WTC11 (cell line): Measurements from ENCODE around the gene ADCY2. TPM values are rescaled to one million over a fixed set of nuclear protein-coding genes. Genes with fewer than 3 reads are reported as not detected.
A peak's percentile ranks its signal among the peaks of the same experiment; 100 is the strongest.

Source experiments
- ATAC-seq: fragments of 200-7000 bp; cut with Tn5 transposase; 2 replicates; pipeline ENCODE4 v1.10.0; 2021; ENCODE audit warnings: mild to moderate bottlenecking, moderate library complexity
- CTCF ChIA-PET: fragments of 300-600 bp; sonication (Branson Sonifier 250); formaldehyde crosslinking; loops from one replicate; lab custom pipeline; 2021; ENCODE audit warnings: antibody characterized with exemption; lab: Charles Lee
- POLR2A ChIA-PET: fragments of 350-600 bp; sonication (Branson Sonifier 250); formaldehyde crosslinking; loops from one replicate; lab custom pipeline; 2021; ENCODE audit warnings: antibody characterized with exemption; lab: Charles Lee
- DNase-seq: peaks from one replicate; pipeline ENCODE4 v3.0.0; 2021; ENCODE audit warnings: low spot score
- H3K27ac Mint-ChIP-seq: 2 replicates; pipeline ENCODE4 v1.8.0; 2021; ENCODE audit warnings: mixed read lengths
- H3K27me3 Mint-ChIP-seq: 2 replicates; pipeline ENCODE4 v1.8.0; 2021; ENCODE audit warnings: low read depth, mild to moderate bottlenecking, moderate library complexity, mixed read lengths
- H3K36me3 Mint-ChIP-seq: 2 replicates; pipeline ENCODE4 v1.8.0; 2021; ENCODE audit warnings: mixed read lengths
- H3K4me1 Mint-ChIP-seq: 2 replicates; pipeline ENCODE4 v1.8.0; 2022; ENCODE audit warnings: mixed read lengths
- H3K4me3 Mint-ChIP-seq: 2 replicates; pipeline ENCODE4 v1.8.0; 2021; ENCODE audit warnings: mild to moderate bottlenecking, moderate library complexity, mixed read lengths
- H3K9me3 Mint-ChIP-seq: 2 replicates; pipeline ENCODE4 v1.8.0; 2021; ENCODE audit warnings: mixed read lengths
- ARID4B ChIP-seq: sonication (generic); formaldehyde crosslinking; IDR thresholded peaks from 2 replicates; pipeline ENCODE4 v1.8.0; 2023; ENCODE audit warnings: missing genetic modification reagents, mild to moderate bottlenecking, borderline replicate concordance
- ATF1 ChIP-seq: sonication (generic); formaldehyde crosslinking; IDR thresholded peaks from 2 replicates; pipeline ENCODE4 v1.8.1; 2023; ENCODE audit warnings: mild to moderate bottlenecking, moderate library complexity, missing genetic modification reagents
- EMX1 ChIP-seq: fragments of 250-450 bp; sonication (Bioruptor Pico); IDR thresholded peaks from 2 replicates; pipeline ENCODE4 v1.8.0; 2021; ENCODE audit warnings: mild to moderate bottlenecking
- FOXJ3 ChIP-seq: sonication (generic); formaldehyde crosslinking; IDR thresholded peaks from 2 replicates; pipeline ENCODE4 v1.9.0; 2021; ENCODE audit warnings: missing genetic modification reagents, mild to moderate bottlenecking, borderline replicate concordance
- FOXP4 ChIP-seq: sonication (generic); formaldehyde crosslinking; IDR thresholded peaks from 2 replicates; pipeline ENCODE4 v1.8.0; 2022; ENCODE audit warnings: mild to moderate bottlenecking, missing genetic modification reagents
- GABPB1 ChIP-seq: sonication (generic); formaldehyde crosslinking; IDR thresholded peaks from 2 replicates; pipeline ENCODE4 v1.8.1; 2023; ENCODE audit warnings: mild to moderate bottlenecking, missing genetic modification reagents
- HMGXB4 ChIP-seq: sonication (generic); formaldehyde crosslinking; IDR thresholded peaks from 2 replicates; pipeline ENCODE4 v1.8.1; 2023; ENCODE audit warnings: mild to moderate bottlenecking, moderate library complexity, missing genetic modification reagents
- MYBL2 ChIP-seq: sonication (generic); formaldehyde crosslinking; IDR thresholded peaks from 2 replicates; pipeline ENCODE4 v1.8.1; 2023; ENCODE audit warnings: mild to moderate bottlenecking, moderate library complexity, missing genetic modification reagents
- NR2C2 ChIP-seq: sonication (generic); formaldehyde crosslinking; IDR thresholded peaks from 2 replicates; pipeline ENCODE4 v1.8.0; 2022; ENCODE audit warnings: mild to moderate bottlenecking, missing genetic modification reagents
- OVOL2 ChIP-seq: fragments of 250-450 bp; sonication (Bioruptor Pico); IDR thresholded peaks from 2 replicates; pipeline ENCODE4 v1.9.0; 2021; ENCODE audit warnings: mild to moderate bottlenecking, borderline replicate concordance
- SMAD3 ChIP-seq: sonication (generic); formaldehyde crosslinking; IDR thresholded peaks from 2 replicates; pipeline ENCODE4 v1.8.0; 2022; ENCODE audit warnings: missing genetic modification reagents, mild to moderate bottlenecking, borderline replicate concordance
- SMAD4 ChIP-seq: sonication (generic); formaldehyde crosslinking; IDR thresholded peaks from 2 replicates; pipeline ENCODE4 v1.8.0; 2022; ENCODE audit warnings: mild to moderate bottlenecking, missing genetic modification reagents
- TCF7 ChIP-seq: sonication (generic); formaldehyde crosslinking; IDR thresholded peaks from 2 replicates; pipeline ENCODE4 v1.8.0; 2022; ENCODE audit warnings: mild to moderate bottlenecking, low read depth, missing genetic modification reagents, moderate library complexity
- ZNF232 ChIP-seq: sonication (generic); formaldehyde crosslinking; IDR thresholded peaks from 2 replicates; pipeline ENCODE4 v1.8.0; 2022; ENCODE audit warnings: mild to moderate bottlenecking, missing genetic modification reagents
- ZNF416 ChIP-seq: fragments of 250-450 bp; sonication (Bioruptor Pico); IDR thresholded peaks from 2 replicates; pipeline ENCODE4 v1.9.0; 2021; ENCODE audit warnings: mild to moderate bottlenecking, inconsistent platforms
- ZNF532 ChIP-seq: fragments of 250-450 bp; sonication (Bioruptor Pico); IDR thresholded peaks from 2 replicates; pipeline ENCODE4 v1.9.0; 2021; ENCODE audit warnings: mild to moderate bottlenecking, borderline replicate concordance
- ZNF671 ChIP-seq: fragments of 250-450 bp; sonication (Bioruptor Pico); IDR thresholded peaks from 2 replicates; pipeline ENCODE4 v1.8.0; 2021; ENCODE audit warnings: mild to moderate bottlenecking
- ZSCAN18 ChIP-seq: fragments of 250-450 bp; sonication (Bioruptor Pico); IDR thresholded peaks from 2 replicates; pipeline ENCODE4 v2.1.2; 2022; ENCODE audit warnings: mild to moderate bottlenecking, moderate library complexity
- total RNA-seq: library from RNA; stranded (reverse); gene quantifications from 3 replicates; pipeline ENCODE4 v1.2.3, GENCODE V29; 2021

ADCY2 gene
- total RNA-seq, 1 experiment from 2014 or later: 142 TPM

- no peak for DNase-seq
- ChIA-PET CTCF (interaction anchor here (0.7 to 1.0 kb wide), 3 partner anchors 21 to 43 kb away, joined by 3 to 4 read pairs (median 3); no protein-coding TSS in a partner anchor), POLR2A (interaction anchor here (0.8 kb wide), 1 partner anchor 303 kb away, joined by 4 read pairs; no protein-coding TSS in a partner anchor)
- no peaks in the 10 kb centered on the region for H3K27me3 Mint-ChIP-seq
- peaks cover 15% of the 10 kb centered on the region for H3K4me1 Mint-ChIP-seq
- peak overlapping the region; percentile 81; the same call in 1 of the 2 replicates for H3K27ac Mint-ChIP-seq
- peaks cover 69% of the 10 kb centered on the region for H3K36me3 Mint-ChIP-seq
- no peak overlapping the region for H3K4me3 Mint-ChIP-seq
- TF ChIP-seq MYBL2 (CRISPR knock-in tag) (no peak), SMAD3 (CRISPR knock-in tag) (no peak), ZNF671 (CRISPR knock-in tag) (no peak)
- H3K9me3 Mint-ChIP-seq: no peaks in the 10 kb centered on the region
- no peak for ATAC-seq
These were observed 380.5 kb downstream of the ADCY2 start for GRCh38 chr5:7776442-7776841.

GRCh38 chr5:7779019-7780005 lies 383.4 kb downstream of the ADCY2 start:
- CTCF ChIA-PET: no interaction called here
- ATAC-seq: no peak
- no peak for DNase-seq
- TF ChIP-seq FOXP4 (CRISPR knock-in tag) (no peak), FOXJ3 (CRISPR knock-in tag) (no peak), ATF1 (CRISPR knock-in tag) (no peak), NR2C2 (CRISPR knock-in tag) (no peak), ZNF532 (CRISPR knock-in tag) (no peak), ZNF232 (CRISPR knock-in tag) (no peak), ZNF416 (no peak), EMX1 (CRISPR knock-in tag) (no peak), OVOL2 (CRISPR knock-in tag) (no peak), ARID4B (CRISPR knock-in tag) (no peak), GABPB1 (CRISPR knock-in tag) (no peak), SMAD4 (CRISPR knock-in tag) (no peak), HMGXB4 (CRISPR knock-in tag) (no peak), TCF7 (CRISPR knock-in tag) (no peak), SMAD3 (CRISPR knock-in tag) (no peak), ZSCAN18 (CRISPR knock-in tag) (no peak)

More at GRCh38 chr5:7779019-7780005, 383.4 kb downstream of the ADCY2 start:
- Mint-ChIP-seq H3K4me3 (no peak overlapping the region), H3K4me1 (peaks cover 44% of the 10 kb centered on the region), H3K9me3 (no peaks in the 10 kb centered on the region), H3K27me3 (no peaks in the 10 kb centered on the region), H3K27ac (peak overlapping the region; percentile 25), H3K36me3 (peaks cover 61% of the 10 kb centered on the region)
- POLR2A ChIA-PET: no interaction called here
